ENCODE results near the gene DGCR2.
"Not testable (repeated sequence)": the region's sequence is repeated elsewhere in the genome, so short reads cannot be mapped to it uniquely, and the experiment has no call there.

Gene DGCR2

GRCh38 chr22:19081351-19081750 is 40.9 kb downstream of the DGCR2 start:
- no peak for DNase-seq (ENCODE audit: low spot score)

- no peak for DNase-seq (ENCODE audit: low spot score)
These were observed 41.4 kb downstream of the DGCR2 start for GRCh38 chr22:19080853-19081252.

- DNase-seq (ENCODE audit: low spot score), result no peak
These were observed 42.5 kb downstream of the DGCR2 start for GRCh38 chr22:19079691-19080090.

GRCh38 chr22:19075404-19075803 is 46.8 kb downstream of the DGCR2 start:
- DNase-seq (ENCODE audit: low spot score), result no peak

GRCh38 chr22:19072853-19073252 is 49.4 kb downstream of the DGCR2 start:
- not testable (repeated sequence) for DNase-seq (ENCODE audit: low spot score)

- no peak for DNase-seq (ENCODE audit: low spot score)
These were observed 51.6 kb downstream of the DGCR2 start for GRCh38 chr22:19070397-19071169.

GRCh38 chr22:19069451-19069850 is 52.8 kb downstream of the DGCR2 start:
- DNase-seq (ENCODE audit: low spot score), result no peak

GRCh38 chr22:19068784-19069271 is 53.4 kb downstream of the DGCR2 start:
- no peak for DNase-seq (ENCODE audit: low spot score)

GRCh38 chr22:19067696-19068348 is 54.4 kb downstream of the DGCR2 start:
- no peak for DNase-seq (ENCODE audit: low spot score)

GRCh38 chr22:19066531-19067271 is 55.5 kb downstream of the DGCR2 start:
- DNase-seq (ENCODE audit: low spot score), result no peak

GRCh38 chr22:19065929-19066328 is 56.3 kb downstream of the DGCR2 start:
- DNase-seq (ENCODE audit: low spot score), result no peak

GRCh38 chr22:19065298-19065859 is 56.8 kb downstream of the DGCR2 start:
- DNase-seq (ENCODE audit: low spot score), result no peak

- no peak for DNase-seq (ENCODE audit: low spot score)
These were observed 57.7 kb downstream of the DGCR2 start for GRCh38 chr22:19064354-19065054.

GRCh38 chr22:19063581-19064353 is 58.4 kb downstream of the DGCR2 start:
- no peak for DNase-seq (ENCODE audit: low spot score)

- DNase-seq (ENCODE audit: low spot score), result no peak
These were observed 59.3 kb downstream of the DGCR2 start for GRCh38 chr22:19062943-19063308.

- no peak for DNase-seq (ENCODE audit: low spot score)
These were observed 59.9 kb downstream of the DGCR2 start for GRCh38 chr22:19062139-19062942.

- no peak for DNase-seq (ENCODE audit: low spot score)
These were observed 60.6 kb downstream of the DGCR2 start for GRCh38 chr22:19061471-19062138.

- no peak for DNase-seq (ENCODE audit: low spot score)
These were observed 61.7 kb downstream of the DGCR2 start for GRCh38 chr22:19060356-19061009.

Data from activated CD4-positive, alpha-beta T cell treated with anti-CD3 and anti-CD28 coated beads, Interleukin-2, Interleukin-4, amounts not matched to agents 100 ng/mL and 50 ng/mL, durations not matched to agents 16 hours and 8 hours (primary cell).